Skeletal muscle cell (primary cell): Measurements from ENCODE around the gene KRR1.
A peak's percentile ranks its signal among the peaks of the same experiment; 100 is the strongest.
"Not testable (repeated sequence)": the region's sequence is repeated elsewhere in the genome, so short reads cannot be mapped to it uniquely, and the experiment has no call there.

ENCODE experiments used
- DNase-seq: peaks from one replicate; pipeline ENCODE4 v3.0.0-alpha.2; 2010; ENCODE audit warnings: low read depth
- H3K4me3 ChIP-seq: 2 replicates; pipeline ENCODE4 v1.5.1; 2011; ENCODE audit warnings: low read depth, mild to moderate bottlenecking, control low read depth, low read length, moderate library complexity

KRR1 gene

DNA sequence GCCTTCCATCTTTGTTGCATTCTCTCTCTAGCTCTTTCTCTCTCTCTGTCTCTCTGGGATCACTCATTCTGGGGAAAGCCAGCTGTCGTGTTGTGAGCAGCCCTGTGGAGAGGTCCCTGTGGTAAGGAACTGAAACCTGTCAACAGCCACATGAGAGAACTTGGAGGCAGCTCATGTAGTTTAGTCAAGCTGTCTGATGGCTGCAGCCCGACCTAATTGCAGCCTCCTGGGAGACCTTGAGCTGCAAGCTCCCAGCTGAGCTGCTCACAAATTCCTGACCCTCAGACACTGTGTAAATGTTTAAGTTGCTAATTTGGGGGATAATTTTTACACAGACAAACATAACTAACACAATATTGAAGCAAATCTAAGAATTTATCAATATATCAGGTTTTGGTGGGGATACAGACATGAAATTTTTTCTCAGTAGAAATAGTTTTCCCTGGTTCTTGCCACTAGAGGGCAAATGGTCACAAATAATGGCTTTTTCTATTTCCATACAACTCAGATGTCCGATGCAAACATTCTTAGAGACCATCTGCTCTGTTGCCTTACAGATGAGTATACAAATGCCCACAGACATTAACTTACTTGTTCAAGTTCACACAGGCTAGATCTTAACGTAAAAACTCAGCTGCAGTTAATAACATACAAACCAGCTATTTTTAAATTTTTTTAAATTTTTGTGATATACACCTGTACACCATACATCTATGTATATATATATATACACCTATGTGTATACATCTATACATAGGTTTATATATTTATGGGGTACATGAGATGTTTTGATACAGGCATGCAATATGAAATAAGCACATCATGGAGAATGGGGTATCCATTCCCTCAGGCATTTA is 15.5 kb upstream of the KRR1 start:
- peak; percentile 25 for DNase-seq
- no peak overlapping the region for H3K4me3 ChIP-seq

DNA sequence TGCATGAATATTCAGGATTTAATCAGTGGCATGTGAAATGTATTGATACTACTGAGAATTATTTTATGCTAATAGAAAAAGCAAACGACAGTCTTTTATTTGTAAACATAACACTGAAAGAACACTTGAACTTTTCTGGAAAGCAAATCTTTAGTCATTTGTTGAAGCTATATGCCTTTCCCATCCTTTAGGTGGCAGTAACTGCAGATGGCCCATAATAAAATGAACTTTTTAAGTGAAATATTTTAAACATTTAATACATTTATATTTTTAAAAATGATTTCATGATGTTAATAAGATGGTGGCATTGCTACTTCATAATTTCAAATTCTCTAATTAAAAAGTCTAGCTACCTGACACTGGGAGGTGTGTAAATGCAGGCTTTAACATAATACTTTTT is 13.9 kb upstream of the KRR1 start:
- no peak overlapping the region for H3K4me3 ChIP-seq
- no peak for DNase-seq

DNA sequence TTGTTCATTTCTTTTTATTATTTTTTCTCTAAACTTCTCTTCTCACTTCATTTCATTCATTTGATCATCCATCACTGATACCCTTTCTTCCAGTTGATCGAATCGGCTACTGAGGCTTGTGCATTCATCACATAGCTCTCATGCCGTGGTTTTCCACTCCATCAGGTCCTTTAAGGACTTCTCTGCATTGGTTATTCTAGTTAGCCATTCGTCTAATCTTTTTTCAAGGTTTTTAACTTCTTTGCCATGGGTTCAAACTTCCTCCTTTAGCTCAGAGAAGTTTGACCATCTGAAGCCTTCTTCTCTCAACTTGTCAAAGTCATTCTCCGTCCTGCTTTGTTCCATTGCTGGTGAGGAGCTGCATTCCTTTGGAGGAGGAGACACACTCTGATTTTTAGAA is 10.7 kb upstream of the KRR1 start:
- not testable (repeated sequence) for DNase-seq, H3K4me3 ChIP-seq

DNA sequence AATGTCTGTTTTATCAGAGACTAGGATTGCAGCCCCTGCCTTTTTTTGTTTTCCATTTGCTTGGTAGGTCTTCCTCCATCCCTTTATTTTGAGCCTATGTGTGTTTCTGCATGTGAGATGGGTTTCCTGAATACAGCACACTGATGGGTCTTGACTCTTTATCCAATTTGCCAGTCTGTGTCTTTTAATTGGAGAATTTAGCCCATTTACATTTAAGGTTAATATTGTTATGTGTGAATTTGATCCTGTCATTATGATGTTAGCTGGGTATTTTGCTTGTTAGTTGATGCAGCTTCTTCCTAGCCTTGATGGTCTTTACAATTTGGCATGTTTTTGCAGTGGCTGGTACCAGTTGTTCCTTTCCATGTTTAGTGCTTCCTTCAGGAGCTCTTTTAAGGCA is 9.8 kb upstream of the KRR1 start:
- not testable (repeated sequence) for H3K4me3 ChIP-seq, DNase-seq

DNA sequence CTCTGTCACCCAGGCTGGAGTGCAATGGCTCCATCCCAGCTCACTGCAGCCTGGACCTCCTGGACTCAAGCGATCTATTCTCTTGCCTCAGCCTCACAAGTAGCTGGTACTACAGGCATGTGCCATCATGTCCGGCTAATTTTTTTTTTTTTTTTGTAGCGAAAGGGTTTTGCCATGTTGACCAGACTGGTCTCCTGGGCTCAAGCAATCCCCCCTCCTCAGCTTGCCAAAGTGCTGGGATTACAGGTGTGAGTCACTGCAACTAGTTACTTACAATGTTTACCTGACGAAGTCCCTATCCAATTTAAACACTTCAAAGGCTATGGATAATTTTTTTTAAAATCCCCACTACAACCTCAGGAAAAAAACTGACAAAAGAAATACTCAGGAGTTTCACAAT is 1.8 kb downstream of the KRR1 start:
- no peak for DNase-seq
- H3K4me3 ChIP-seq, result no peak overlapping the region

DNA sequence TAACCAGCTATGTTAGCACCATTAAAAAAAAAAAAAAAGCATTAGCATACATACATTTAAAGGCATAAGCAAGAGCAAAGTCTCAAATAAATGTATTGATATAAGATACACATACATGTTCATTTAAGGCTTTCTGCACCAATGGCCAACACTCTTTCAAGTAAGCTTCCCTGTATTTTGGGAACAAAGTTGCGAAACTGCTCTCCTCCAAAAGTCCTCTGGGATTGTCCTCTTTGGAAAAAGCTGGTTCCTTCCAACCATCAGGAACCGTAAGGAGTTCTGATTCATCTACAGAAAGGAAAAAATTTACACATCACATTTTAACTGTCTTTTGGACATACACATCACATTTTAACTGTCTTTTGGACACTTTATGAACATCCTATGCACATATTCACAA is 3.2 kb downstream of the KRR1 start:
- DNase-seq, result no peak
- no peak overlapping the region for H3K4me3 ChIP-seq

DNA sequence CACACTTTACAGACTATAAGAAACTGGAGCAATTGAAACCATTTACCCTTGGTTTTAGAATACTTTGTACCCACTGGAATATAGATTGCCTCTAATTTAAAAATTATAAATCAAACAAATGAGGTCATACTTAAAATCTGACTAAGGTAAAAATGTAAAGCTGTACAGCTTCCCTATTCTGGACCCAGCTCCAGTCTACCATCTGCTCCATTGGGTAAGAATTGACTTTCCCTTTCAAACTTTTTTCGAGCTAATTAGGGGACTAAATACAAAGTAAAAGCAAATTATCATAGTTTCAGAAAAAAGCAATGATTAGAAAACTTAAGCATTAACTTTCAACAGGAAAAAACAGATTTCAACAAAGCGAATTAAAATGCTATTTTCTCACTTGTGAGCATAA is 4.3 kb downstream of the KRR1 start:
- H3K4me3 ChIP-seq, result no peak overlapping the region
- no peak for DNase-seq

DNA sequence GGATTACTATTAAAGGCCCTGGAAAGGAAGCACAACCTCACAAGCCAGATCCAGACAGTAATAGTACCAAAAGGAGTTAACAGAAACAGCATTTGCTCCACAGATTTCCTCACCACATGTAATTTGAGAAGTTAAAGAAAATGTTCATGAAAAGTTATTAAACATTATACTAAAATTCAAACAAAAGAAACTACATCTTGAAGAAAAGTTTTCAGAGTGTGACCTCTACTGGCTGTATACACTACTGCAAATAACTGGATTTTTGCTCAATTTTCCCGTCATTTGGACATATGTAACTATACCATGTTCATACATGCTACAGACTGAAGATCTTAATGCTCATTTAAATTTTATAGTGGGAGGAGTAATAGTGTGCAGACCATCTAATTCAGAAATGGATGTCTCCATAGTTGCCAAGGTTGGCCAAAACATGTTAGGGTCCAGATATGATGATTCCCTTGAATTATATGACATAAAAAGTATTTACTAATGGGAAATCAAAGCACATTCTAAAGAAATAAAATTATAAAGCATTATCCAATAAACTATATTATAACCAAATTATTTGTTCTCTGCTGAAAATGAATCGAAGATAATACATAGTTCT is 5.6 kb downstream of the KRR1 start:
- DNase-seq, result no peak

DNA sequence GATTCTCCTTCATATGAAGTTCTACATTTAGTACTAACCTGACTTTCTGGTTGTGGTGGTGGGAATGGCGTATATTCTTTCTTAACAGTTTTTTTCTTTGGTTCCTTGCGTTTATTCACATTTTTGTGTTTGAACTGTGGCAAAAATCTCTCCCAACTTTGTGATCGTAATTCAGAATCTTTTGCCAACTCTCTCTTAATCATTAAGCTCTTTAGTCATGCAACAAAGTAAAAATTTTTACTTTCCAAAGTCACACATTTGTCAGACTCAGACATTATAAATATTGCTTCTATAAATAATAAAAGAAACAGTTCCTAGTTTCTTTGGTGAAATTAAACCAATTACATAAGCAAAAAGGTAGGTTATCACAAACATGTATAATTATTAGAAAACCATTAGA is 7.5 kb downstream of the KRR1 start:
- no peak for DNase-seq
- no peak overlapping the region for H3K4me3 ChIP-seq

More for the DNA sequence above, 5.6 kb downstream of the KRR1 start:
- no peak overlapping the region for H3K4me3 ChIP-seq

DNA sequence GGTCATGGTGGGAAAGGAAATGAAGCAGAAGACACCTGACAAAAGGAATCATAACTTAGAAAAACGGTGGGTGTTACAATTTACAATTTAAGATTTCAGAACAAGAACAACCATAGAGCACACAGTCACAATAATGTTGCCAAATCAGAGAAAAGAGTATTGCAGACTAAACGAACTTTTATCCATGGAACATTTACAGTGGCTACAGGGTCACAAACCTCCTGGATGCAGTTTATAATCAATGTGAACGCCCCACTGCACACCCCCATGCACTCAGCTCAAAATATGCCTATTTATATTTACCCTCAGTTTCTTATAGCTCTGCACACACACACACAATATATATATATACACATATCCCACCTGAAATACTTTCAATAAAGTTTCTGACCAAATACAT is 8.0 kb downstream of the KRR1 start:
- DNase-seq, result no peak
- no peak overlapping the region for H3K4me3 ChIP-seq

DNA sequence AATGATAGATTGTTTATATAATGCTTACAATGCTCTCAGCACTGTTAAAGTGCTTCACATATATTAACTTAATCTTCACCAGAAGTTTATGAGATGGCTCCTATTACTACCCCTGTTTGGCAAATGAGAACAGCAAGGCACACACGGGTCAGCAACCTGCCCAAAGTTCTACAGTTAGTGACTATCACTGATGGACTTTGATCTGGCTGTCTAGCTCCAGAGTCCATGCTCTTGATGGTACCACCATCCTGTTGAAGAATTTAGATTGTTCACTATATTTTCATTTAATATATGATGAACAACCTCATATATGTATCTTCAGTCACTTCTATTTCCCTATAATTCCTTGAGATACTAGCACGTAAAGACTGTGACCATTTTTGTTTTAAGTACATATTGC is 20.2 kb downstream of the KRR1 start:
- no peak overlapping the region for H3K4me3 ChIP-seq
- DNase-seq, result no peak

DNA sequence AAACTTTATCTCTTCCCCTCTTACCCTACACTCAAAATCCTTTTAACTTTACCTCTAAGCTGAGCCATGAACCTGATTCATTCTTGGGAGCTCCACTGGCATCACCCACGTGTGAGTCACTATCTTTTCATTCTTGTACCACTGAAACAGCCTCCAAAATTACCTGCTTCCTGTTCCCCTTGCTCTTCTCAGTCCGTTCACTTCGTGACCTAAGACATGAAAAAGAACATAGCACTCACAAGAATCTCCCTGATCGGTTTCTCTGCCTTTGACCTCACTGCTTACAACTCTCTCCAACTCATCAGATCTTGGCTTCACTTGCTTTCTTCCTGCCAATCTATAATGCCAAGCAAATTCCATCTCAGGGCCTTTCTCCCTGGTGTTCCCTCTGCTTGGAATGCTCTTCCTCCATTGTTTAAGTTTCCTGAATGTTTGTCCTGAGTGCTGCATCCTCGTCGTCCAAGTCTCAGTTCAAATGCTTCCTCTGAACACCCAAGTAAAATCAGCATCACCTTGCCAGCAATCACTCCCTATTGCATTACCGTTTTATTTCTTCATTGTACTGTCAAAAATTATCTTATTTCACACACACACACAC is 21.7 kb downstream of the KRR1 start:
- H3K4me3 ChIP-seq, result no peak overlapping the region
- peak; percentile 32 for DNase-seq

DNA sequence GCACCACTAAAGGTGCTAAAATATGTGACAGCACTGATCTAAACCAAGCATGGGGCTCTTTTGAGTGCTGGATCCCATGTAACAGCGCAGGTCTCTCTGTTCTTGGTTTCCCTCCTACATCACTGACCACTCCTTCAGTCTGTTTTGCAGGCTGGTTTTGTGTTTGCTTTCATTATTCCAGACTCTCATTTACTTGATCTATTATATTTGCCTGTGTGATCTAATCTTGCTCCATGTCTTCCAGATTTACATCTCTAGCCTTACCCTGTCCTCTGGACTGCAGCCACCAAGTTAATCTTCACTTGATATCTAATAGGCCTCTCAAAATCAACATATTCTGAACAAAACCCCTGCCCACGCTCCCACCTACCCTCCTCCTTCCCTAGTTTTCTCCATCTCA is 22.2 kb downstream of the KRR1 start:
- no peak overlapping the region for H3K4me3 ChIP-seq
- DNase-seq, result no peak

DNA sequence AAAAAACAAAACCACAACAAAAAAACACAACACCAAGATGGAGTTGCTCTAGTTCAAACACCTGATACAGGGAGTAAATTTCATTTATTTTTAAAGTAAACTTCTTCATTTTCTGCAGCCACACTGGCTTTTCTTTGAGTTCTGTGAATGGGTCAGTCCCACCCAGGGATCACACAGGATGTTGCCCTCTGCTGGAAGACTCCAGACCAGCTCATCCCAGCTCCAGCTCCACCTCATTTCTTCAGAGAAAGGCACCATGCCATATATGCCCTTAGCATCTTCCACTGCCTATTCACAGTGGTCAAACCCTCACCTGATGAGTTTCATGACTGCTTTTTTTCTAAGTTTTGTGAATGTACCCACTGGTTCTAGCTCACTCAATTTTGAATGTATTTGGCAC is 22.9 kb downstream of the KRR1 start:
- no peak for DNase-seq

DNA sequence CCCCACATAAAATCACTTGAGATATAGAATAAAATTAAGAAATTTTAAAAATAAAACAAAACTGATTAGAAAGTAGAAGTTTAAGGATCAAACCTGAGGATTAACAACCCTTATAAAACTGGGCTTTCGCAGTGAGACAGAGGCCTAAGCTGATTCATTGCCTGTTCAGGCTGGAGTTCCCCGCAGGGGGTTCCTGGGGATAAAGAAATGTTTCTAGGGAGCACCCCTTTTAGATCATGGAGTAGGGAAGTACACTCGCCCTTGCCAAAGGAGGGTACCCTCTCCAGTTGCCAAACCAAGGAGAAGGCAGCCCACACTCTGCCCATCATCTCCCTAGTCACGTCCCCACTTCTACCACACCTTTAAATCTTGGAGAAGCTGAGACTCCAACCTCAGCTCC is 24.1 kb downstream of the KRR1 start:
- no peak overlapping the region for H3K4me3 ChIP-seq
- no peak for DNase-seq

More for the DNA sequence above, 22.9 kb downstream of the KRR1 start:
- H3K4me3 ChIP-seq, result no peak overlapping the region

DNA sequence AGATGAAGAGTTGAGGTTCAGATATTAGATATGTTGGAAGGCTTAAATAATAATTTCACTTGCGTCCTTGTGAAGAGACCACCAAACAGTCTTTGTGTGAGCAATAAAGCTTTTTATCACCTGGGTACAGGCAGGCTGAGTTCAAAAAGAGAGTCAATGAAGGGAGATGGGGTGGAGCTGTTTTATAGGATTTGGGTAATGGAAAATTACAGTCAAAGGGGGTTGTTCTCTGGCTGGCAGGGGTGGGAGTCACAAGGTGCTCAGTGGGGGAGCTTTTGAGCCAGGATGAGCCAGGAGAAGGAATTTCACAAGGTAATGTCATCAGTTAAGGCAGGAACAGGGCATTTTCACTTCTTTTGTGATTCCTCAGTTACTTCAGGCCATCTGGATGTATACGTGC is 27.0 kb downstream of the KRR1 start:
- not testable (repeated sequence) for DNase-seq, H3K4me3 ChIP-seq

DNA sequence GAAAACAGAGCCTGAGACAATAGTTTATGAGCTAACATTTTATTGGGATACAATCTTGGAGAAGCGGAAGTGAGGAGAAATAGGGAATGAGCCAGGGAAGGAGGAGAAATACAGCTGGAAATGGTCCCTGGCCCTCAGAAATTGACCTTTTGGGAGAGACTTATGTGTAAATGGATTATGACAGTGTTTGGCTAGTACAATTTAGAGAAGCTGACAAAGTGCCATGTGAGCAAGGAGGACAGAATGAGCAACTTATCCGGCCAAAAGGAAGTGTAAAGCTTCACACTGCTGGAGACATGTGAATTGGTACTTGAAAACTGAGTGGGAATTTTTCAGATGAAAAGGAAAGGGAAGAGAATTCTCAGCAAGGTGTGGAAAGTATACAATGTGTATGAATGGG is 28.0 kb downstream of the KRR1 start:
- H3K4me3 ChIP-seq, result peak overlapping the region; percentile 46
- DNase-seq, result no peak

DNA sequence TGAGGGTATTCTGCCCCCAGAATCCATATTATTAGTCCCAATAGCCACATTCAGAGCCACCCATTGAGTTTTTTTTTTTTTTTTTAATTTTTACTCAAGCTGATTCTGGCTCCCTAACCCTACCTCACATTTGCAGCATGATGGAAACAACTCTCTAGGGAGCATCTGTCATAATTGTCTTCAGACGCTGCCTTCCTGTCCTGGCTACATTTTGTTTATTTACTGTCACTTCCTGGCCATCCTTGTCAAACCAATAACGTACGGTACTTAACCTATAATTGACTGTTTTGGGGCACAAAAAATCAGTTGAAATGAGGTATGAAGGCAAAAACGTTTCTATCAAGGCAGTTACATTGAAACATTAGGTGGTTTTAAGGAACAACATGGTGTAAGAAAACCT is 28.8 kb downstream of the KRR1 start:
- DNase-seq, result no peak
- peak overlapping the region; percentile 46 for H3K4me3 ChIP-seq

DNA sequence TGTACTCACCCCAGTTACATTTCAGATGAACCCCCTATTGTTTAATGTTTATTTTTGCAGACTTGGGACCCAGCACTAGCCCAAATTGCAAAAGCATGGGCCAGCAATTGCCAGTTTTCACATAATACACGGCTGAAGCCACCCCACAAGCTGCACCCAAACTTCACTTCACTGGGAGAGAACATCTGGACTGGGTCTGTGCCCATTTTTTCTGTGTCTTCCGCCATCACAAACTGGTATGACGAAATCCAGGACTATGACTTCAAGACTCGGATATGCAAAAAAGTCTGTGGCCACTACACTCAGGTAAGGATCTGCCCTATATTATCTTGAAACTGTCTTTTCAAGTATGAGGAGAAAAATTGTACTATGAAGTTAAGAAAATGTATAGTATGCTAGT is 29.6 kb downstream of the KRR1 start:
- peak; percentile 54 for DNase-seq

DNA sequence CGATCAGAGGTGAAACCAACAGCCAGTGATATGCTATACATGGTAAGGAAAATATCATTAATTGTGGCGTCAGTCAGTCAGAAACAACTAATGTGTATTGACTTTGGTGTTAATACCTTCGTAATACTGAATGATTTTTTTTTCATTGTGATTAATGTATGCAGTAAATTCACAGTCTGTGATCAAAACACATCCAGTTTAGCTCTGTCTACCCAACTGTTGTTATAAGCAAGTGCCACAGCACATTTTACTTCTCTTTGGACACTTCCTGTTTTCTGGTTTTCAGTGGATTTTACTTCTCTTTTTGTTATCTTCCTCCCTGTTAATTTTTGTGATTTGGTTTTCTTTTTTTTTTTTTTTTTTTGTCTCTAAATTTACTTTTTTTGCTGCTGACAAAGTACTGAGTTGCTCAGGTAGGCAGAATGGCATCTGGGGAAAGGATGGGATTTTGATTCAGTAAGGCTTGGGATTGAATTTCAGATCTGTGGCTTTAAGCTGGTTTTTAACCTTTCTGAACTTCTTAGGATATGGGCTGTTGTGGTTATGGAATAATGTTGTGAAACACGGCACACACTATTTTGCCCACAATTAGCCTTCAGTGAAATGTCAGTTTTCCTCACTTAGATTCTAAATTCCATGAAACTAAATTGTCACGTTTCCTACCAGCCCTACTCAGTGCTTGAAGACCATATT is 30.2 kb downstream of the KRR1 start:
- H3K4me3 ChIP-seq, result peak overlapping the region; percentile 46
- no peak for DNase-seq

More for the DNA sequence above, 29.6 kb downstream of the KRR1 start:
- peak overlapping the region; percentile 46 for H3K4me3 ChIP-seq
